Upper lobe of right lung (tissue), 1 donor: ENCODE measurements around the gene PALD1. TPM values are rescaled to one million over a fixed set of nuclear protein-coding genes. Genes with fewer than 3 reads are reported as not detected.

ENCODE experiments used
- ATAC-seq: fragments of 200-7000 bp; cut with Tn5 transposase; one replicate; pipeline ENCODE4 v1.9.1; 2020; ENCODE audit warnings: mild to moderate bottlenecking, moderate library complexity
- DNase-seq: peaks from one replicate; pipeline ENCODE4 v3.0.0-alpha.2; 2020
- H3K27ac ChIP-seq: fragments of 200-600 bp; one replicate; pipeline ENCODE4 v1.8.0; 2022
- H3K27me3 ChIP-seq: fragments of 200-600 bp; one replicate; pipeline ENCODE4 v1.8.0; 2022; ENCODE audit warnings: mild to moderate bottlenecking
- H3K36me3 ChIP-seq: fragments of 200-600 bp; one replicate; pipeline ENCODE4 v1.8.0; 2022
- H3K4me1 ChIP-seq: fragments of 200-600 bp; one replicate; pipeline ENCODE4 v1.8.0; 2022
- H3K4me3 ChIP-seq: fragments of 200-600 bp; one replicate; pipeline ENCODE4 v1.8.0; 2022; ENCODE audit warnings: mild to moderate bottlenecking
- H3K9me3 ChIP-seq: fragments of 200-600 bp; one replicate; pipeline ENCODE4 v1.8.0; 2022
- intact Hi-C: fragments of 100-400 bp; cut with DNase I; formaldehyde crosslinking; loops from one replicate; pipeline ENCODE4 v1.11.0; 2022
- total RNA-seq: library from RNA; stranded (reverse); fragmentation: NEBNext Ultra II Directional; extraction: Animal tissue kit (Norgen Biotek cat#: 25700); gene quantifications from one replicate; pipeline ENCODE4 v1.2.1, GENCODE V29; 2021
- TF ChIP-seq, protein P1 (sequence below): fragments of 200-600 bp; IDR thresholded peaks from one replicate; pipeline ENCODE4 v1.8.0; 2022; ENCODE audit warnings: antibody characterized with exemption
- donor health status: DM: no; HTN: yes; CAD: no; lungs with severe emphysema.

PALD1 gene
- total RNA-seq, 1 donor from 2014 or later, result 27.0 TPM

GRCh38 chr10:70564901-70565351, 86.4 kb downstream of the PALD1 start:
- DNase-seq, result peak; percentile 27
- Histone ChIP-seq H3K27me3 (no peaks in the 10 kb centered on the region), H3K27ac (no peak overlapping the region), H3K4me3 (no peak overlapping the region), H3K36me3 (no peaks in the 10 kb centered on the region), H3K9me3 (no peaks in the 10 kb centered on the region), H3K4me1 (peaks cover 27% of the 10 kb centered on the region)
- intact Hi-C loops, result no loop called here
- TF ChIP-seq, protein P1, sequence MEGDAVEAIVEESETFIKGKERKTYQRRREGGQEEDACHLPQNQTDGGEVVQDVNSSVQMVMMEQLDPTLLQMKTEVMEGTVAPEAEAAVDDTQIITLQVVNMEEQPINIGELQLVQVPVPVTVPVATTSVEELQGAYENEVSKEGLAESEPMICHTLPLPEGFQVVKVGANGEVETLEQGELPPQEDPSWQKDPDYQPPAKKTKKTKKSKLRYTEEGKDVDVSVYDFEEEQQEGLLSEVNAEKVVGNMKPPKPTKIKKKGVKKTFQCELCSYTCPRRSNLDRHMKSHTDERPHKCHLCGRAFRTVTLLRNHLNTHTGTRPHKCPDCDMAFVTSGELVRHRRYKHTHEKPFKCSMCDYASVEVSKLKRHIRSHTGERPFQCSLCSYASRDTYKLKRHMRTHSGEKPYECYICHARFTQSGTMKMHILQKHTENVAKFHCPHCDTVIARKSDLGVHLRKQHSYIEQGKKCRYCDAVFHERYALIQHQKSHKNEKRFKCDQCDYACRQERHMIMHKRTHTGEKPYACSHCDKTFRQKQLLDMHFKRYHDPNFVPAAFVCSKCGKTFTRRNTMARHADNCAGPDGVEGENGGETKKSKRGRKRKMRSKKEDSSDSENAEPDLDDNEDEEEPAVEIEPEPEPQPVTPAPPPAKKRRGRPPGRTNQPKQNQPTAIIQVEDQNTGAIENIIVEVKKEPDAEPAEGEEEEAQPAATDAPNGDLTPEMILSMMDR, result no peak
- no peak for ATAC-seq

DNA sequence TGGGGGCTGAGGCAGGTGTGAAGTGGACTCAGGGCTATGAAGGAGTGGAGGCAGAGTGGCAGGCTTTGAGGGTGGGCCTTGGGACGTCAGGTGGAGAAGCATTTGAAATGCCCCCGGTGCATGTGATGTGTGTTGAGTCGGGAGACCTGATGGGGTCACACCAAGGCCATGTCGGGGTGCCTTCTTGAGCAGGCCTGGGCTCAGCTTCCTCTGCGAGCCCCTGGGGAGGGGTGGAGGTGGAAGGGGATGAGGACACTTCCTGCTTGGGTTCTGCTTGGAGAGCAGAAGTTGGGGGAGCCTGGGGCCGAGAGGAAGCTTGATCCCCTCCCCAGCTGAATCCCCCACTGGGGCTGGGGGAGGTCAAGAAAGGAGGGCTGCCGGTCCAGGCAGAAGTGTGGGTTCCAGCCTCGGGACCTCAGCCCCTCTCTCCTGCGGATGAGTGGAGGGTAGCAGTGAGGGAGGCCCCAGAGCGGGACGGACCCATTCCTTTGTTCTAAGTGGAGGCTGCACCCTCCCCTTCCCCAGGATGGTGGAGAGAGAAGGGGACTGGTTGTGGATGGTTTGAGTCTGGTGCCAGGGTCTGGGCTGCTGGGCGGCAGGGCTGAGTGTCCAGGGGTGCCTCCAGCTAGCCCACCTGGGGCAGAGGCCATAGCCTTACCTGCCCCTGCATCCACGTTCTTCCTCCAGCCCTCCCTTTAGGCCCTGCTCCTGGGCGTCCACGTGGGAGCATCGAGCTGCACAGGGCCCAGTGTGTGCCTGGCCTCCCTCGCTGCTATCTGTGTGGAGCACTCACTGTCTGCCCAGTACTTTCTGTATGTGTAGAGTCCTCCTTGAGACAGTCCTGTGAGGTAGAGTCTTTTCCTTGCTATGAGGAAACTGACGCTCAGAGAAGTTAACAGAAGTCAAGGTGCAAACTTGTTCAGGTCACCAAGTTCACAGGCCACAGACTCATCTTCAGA, 87.3 kb downstream of the PALD1 start:
- TF ChIP-seq, protein P1, result no peak
- intact Hi-C loops, result no loop called here
- Histone ChIP-seq H3K4me1 (peaks cover 18% of the 10 kb centered on the region), H3K36me3 (no peaks in the 10 kb centered on the region), H3K4me3 (no peak overlapping the region), H3K9me3 (no peaks in the 10 kb centered on the region), H3K27me3 (no peaks in the 10 kb centered on the region), H3K27ac (no peak overlapping the region)
- ATAC-seq, result no peak
- DNase-seq, result peak; percentile 42

GRCh38 chr10:70566515-70567290, 88.1 kb downstream of the PALD1 start:
- intact Hi-C loops, result no loop called here
- no peaks in the 10 kb centered on the region for H3K9me3 ChIP-seq
- H3K27me3 ChIP-seq, result no peaks in the 10 kb centered on the region
- H3K36me3 ChIP-seq, result no peaks in the 10 kb centered on the region
- no peak overlapping the region for H3K4me3 ChIP-seq
- H3K4me1 ChIP-seq, result peaks cover 9% of the 10 kb centered on the region
- ATAC-seq (no peak), DNase-seq (peak; percentile 57)
- TF ChIP-seq, protein P1, result no peak
- no peak overlapping the region for H3K27ac ChIP-seq

DNA sequence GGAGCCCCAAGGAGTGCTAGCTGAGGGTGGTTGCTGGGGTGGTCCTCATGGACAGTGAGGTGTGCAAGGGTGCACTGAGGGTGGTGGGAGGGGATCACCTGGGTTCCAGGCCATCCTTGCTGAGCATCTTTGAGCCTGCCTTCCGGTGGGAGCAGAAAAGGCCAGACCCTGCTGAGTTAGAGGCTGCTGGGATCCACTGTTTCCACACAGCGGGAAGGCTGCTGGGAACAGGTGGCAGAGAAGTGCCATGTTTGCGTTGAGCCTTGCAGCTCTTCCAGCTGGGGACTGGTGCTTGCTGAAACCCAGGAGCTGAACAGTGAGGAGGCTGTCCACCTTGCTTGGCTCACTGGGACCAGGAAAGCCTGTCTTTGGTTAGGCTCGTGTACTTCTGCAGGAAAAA, 89.0 kb downstream of the PALD1 start:
- TF ChIP-seq, protein P1, result no peak
- H3K9me3 ChIP-seq, result no peaks in the 10 kb centered on the region
- DNase-seq, result no peak
- no peak for ATAC-seq
- peaks cover under 1% of the 10 kb centered on the region for H3K4me1 ChIP-seq
- no peak overlapping the region for H3K27ac ChIP-seq
- H3K4me3 ChIP-seq, result no peak overlapping the region
- no peaks in the 10 kb centered on the region for H3K36me3 ChIP-seq
- H3K27me3 ChIP-seq, result no peaks in the 10 kb centered on the region
- intact Hi-C loops, result no loop called here

GRCh38 chr10:70568113-70568512, 89.5 kb downstream of the PALD1 start:
- H3K4me1 ChIP-seq, result no peaks in the 10 kb centered on the region
- ATAC-seq, result no peak
- no peak for DNase-seq
- H3K27ac ChIP-seq, result no peak overlapping the region
- intact Hi-C loops, result no loop called here
- H3K4me3 ChIP-seq, result no peak overlapping the region
- TF ChIP-seq, protein P1, result no peak
- no peaks in the 10 kb centered on the region for H3K36me3 ChIP-seq
- H3K9me3 ChIP-seq, result no peaks in the 10 kb centered on the region
- H3K27me3 ChIP-seq, result no peaks in the 10 kb centered on the region
